AG04450 (cell line): ENCODE results near the gene CISD1. TPM values are rescaled to one million over a fixed set of nuclear protein-coding genes. Genes with fewer than 3 reads are reported as not detected.

Experiments used
- CTCF ChIA-PET: fragments of 300-600, 350-600 bp; formaldehyde crosslinking; extraction: SDS; loops from one replicate; lab custom pipeline; 2022; ENCODE audit warnings: antibody characterized with exemption, inconsistent platforms; lab: Charles Lee
- POLR2A ChIA-PET: fragments of 350-600 bp; formaldehyde crosslinking; extraction: SDS; loops from one replicate; lab custom pipeline; 2021; ENCODE audit warnings: antibody characterized with exemption, inconsistent platforms; lab: Yijun Ruan, JAX
- DNase-seq: peaks from one replicate; pipeline ENCODE4 v3.0.0-alpha.2; 2011; ENCODE audit warnings: low read depth, low spot score
- H3K27ac ChIP-seq: one replicate; pipeline ENCODE4 v1.5.1; 2012; ENCODE audit warnings: low read depth, low read length, control low read depth
- H3K27me3 ChIP-seq: one replicate; pipeline ENCODE4 v1.6.0; 2012; ENCODE audit warnings: low read length; ENCODE audit not compliant: control insufficient read depth, insufficient read depth
- H3K4me3 ChIP-seq: 2 replicates; pipeline ENCODE4 v1.5.1; 2011; ENCODE audit warnings: mild to moderate bottlenecking, low read depth, low read length, control low read depth
- H3K9me3 ChIP-seq: 2 replicates; pipeline ENCODE4 v1.5.1; 2012; ENCODE audit warnings: low read length; ENCODE audit not compliant: control insufficient read depth, insufficient read depth
- CTCF ChIP-seq: IDR thresholded peaks from 2 replicates; pipeline ENCODE4 v1.5.1; 2011; ENCODE audit warnings: low read depth, low read length, control low read depth, inconsistent platforms
- polyA plus RNA-seq: library from polyadenylated mRNA; depleted of rRNA; stranded (reverse); fragments of >200 nt; gene quantifications from 2 replicates; pipeline ENCODE4 v1.2.3, GENCODE V29; 2011

Gene CISD1
- polyA plus RNA-seq, 1 experiment, result 80.0 TPM

GRCh38 chr10:58266003-58266825 lies 2.7 kb upstream of the CISD1 start:
- Histone ChIP-seq H3K9me3 (no peaks in the 10 kb centered on the region; the same call in 1 of the 2 replicates), H3K27me3 (no peaks in the 10 kb centered on the region), H3K27ac (peak overlapping the region; percentile 62), H3K4me3 (peak overlapping the region; percentile 87)
- DNase-seq, result no peak
- ChIA-PET CTCF (no interaction called here), POLR2A (no interaction called here)
- no peak for TF ChIP-seq CTCF

- no peak for DNase-seq
- CTCF ChIA-PET, result no interaction called here
- Histone ChIP-seq H3K9me3 (no peaks in the 10 kb centered on the region; the same call in 1 of the 2 replicates), H3K27me3 (no peaks in the 10 kb centered on the region), H3K27ac (peak overlapping the region; percentile 83), H3K4me3 (peak overlapping the region; percentile 87)
- no peak for TF ChIP-seq CTCF
- POLR2A ChIA-PET, result interaction anchor here (0.9 kb wide), 1 partner anchor 14 kb away, joined by 4 read pairs; no protein-coding TSS in a partner anchor
These were observed 1.9 kb upstream of the CISD1 start for GRCh38 chr10:58266826-58267712.

- H3K27me3 ChIP-seq, result no peaks in the 10 kb centered on the region
- CTCF ChIA-PET, result interaction anchor here (1.8 kb wide), 1 partner anchor 91 kb away, joined by 12 read pairs; no protein-coding TSS in a partner anchor
- H3K4me3 ChIP-seq, result peak within 1 kb of the TSS; percentile 87
- no peak for DNase-seq
- no peaks in the 10 kb centered on the region; the same call in 1 of the 2 replicates for H3K9me3 ChIP-seq
- no peak for TF ChIP-seq CTCF
- peak within 1 kb of the TSS; percentile 83 for H3K27ac ChIP-seq
- POLR2A ChIA-PET, result interaction anchor here (0.9 to 1.6 kb wide), 2 partner anchors 13 to 30 kb away, joined by 4 to 8 read pairs; no protein-coding TSS in a partner anchor
These were observed 1.1 kb upstream of the CISD1 start, which contains the start of gene IPMK for GRCh38 chr10:58267713-58268453. Gene IPMK (minus strand): TSS chr10:58267894. CDS start chr10:58267611, 283 bp downstream.

GRCh38 chr10:58268454-58268945 lies 462 bp upstream of the CISD1 start:
- TF ChIP-seq CTCF, result no peak
- H3K9me3 ChIP-seq, result no peaks in the 10 kb centered on the region; the same call in 1 of the 2 replicates
- no peak for DNase-seq
- CTCF ChIA-PET, result interaction anchor here (0.8 to 1.8 kb wide), 4 partner anchors 23 to 91 kb away, joined by 3 to 12 read pairs (median 5); no protein-coding TSS in a partner anchor
- POLR2A ChIA-PET, result interaction anchor here (0.7 to 1.6 kb wide), 3 partner anchors 12 to 80 kb away, joined by 3 to 8 read pairs (median 4); no protein-coding TSS in a partner anchor
- H3K27me3 ChIP-seq, result no peaks in the 10 kb centered on the region
- H3K27ac ChIP-seq, result peak overlapping the region; percentile 80
- H3K4me3 ChIP-seq, result peak overlapping the region; percentile 87
